Panc1 (cell line): ENCODE measurements around the gene MMP14.

Source experiments
- POLR2AphosphoS5 ChIP-seq: IDR thresholded peaks from 2 replicates; pipeline ENCODE4 v1.6.1; 2012; ENCODE audit warnings: mild to moderate bottlenecking, low read depth, low read length, moderate library complexity
- SIN3A ChIP-seq: IDR thresholded peaks from 2 replicates; pipeline ENCODE4 v1.6.1; 2012; ENCODE audit warnings: low read depth, mild to moderate bottlenecking, low read length, moderate library complexity, borderline replicate concordance; ENCODE audit not compliant: insufficient read depth
- TCF7L2 ChIP-seq: IDR thresholded peaks from 2 replicates; pipeline ENCODE4 v1.6.1; 2011; ENCODE audit warnings: mild to moderate bottlenecking, low read depth, low read length, inconsistent platforms
- TF ChIP-seq, protein P1 (sequence below): fragments of 450-650 bp; IDR thresholded peaks from 2 replicates; pipeline ENCODE4 v1.5.1; 2017; ENCODE audit warnings: mild to moderate bottlenecking
- TF ChIP-seq, protein P2 (sequence below), 2 experiments: IDR thresholded peaks; 2 replicates each; pipeline ENCODE4 v1.6.1; 2011 to 2012; ENCODE audit warnings: low read depth in 2 of 2, control low read depth in 1 of 2, low read length in 1 of 2, mild to moderate bottlenecking in 1 of 2, moderate library complexity in 1 of 2; ENCODE audit not compliant: insufficient read depth in 1 of 2

DNA sequence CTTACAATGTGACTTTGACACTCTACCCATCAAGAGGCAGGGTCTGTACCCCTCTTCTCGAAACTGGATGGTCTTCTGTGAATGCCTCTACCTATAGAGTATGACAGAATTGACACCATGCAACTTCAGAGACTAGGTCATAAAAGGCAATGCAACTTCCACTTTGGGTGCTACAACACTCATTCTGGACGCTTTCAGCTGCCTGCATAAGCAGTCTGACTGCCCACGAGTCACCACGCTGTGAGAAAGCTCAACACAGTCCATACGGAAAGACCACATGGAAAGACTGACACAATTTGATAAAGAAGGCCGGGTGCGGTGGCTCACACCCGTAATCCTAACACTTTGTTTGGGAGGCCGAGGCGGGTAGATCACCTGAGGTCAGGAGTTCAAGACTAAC lies 36.0 kb upstream of the MMP14 start:
- TF ChIP-seq, protein P1, sequence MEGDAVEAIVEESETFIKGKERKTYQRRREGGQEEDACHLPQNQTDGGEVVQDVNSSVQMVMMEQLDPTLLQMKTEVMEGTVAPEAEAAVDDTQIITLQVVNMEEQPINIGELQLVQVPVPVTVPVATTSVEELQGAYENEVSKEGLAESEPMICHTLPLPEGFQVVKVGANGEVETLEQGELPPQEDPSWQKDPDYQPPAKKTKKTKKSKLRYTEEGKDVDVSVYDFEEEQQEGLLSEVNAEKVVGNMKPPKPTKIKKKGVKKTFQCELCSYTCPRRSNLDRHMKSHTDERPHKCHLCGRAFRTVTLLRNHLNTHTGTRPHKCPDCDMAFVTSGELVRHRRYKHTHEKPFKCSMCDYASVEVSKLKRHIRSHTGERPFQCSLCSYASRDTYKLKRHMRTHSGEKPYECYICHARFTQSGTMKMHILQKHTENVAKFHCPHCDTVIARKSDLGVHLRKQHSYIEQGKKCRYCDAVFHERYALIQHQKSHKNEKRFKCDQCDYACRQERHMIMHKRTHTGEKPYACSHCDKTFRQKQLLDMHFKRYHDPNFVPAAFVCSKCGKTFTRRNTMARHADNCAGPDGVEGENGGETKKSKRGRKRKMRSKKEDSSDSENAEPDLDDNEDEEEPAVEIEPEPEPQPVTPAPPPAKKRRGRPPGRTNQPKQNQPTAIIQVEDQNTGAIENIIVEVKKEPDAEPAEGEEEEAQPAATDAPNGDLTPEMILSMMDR: no peak
- TF ChIP-seq POLR2AphosphoS5 (no peak), TCF7L2 (no peak), SIN3A (no peak)
- TF ChIP-seq, protein P2, sequence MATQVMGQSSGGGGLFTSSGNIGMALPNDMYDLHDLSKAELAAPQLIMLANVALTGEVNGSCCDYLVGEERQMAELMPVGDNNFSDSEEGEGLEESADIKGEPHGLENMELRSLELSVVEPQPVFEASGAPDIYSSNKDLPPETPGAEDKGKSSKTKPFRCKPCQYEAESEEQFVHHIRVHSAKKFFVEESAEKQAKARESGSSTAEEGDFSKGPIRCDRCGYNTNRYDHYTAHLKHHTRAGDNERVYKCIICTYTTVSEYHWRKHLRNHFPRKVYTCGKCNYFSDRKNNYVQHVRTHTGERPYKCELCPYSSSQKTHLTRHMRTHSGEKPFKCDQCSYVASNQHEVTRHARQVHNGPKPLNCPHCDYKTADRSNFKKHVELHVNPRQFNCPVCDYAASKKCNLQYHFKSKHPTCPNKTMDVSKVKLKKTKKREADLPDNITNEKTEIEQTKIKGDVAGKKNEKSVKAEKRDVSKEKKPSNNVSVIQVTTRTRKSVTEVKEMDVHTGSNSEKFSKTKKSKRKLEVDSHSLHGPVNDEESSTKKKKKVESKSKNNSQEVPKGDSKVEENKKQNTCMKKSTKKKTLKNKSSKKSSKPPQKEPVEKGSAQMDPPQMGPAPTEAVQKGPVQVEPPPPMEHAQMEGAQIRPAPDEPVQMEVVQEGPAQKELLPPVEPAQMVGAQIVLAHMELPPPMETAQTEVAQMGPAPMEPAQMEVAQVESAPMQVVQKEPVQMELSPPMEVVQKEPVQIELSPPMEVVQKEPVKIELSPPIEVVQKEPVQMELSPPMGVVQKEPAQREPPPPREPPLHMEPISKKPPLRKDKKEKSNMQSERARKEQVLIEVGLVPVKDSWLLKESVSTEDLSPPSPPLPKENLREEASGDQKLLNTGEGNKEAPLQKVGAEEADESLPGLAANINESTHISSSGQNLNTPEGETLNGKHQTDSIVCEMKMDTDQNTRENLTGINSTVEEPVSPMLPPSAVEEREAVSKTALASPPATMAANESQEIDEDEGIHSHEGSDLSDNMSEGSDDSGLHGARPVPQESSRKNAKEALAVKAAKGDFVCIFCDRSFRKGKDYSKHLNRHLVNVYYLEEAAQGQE (IDR thresholded peaks at IDR 0.05; ENCODE audit: insufficient read depth in 1 of 2, low read depth in 2 of 2, low read length in 1 of 2): no peak
